ENCODE measurements around the gene OSBPL8. TPM values are rescaled to one million over a fixed set of nuclear protein-coding genes. Genes with fewer than 3 reads are reported as not detected.
"Not testable (repeated sequence)": the region's sequence is repeated elsewhere in the genome, so short reads cannot be mapped to it uniquely, and the experiment has no call there.

Gene OSBPL8
- total RNA-seq, 2 experiments from 2014 or later, result 25.0 to 61.3 TPM

- DNase-seq (ENCODE audit: low spot score), result no peak
- H3K4me2 ChIP-seq (ENCODE audit: low read length), result no peak overlapping the region
- no peak overlapping the region for H3K27ac ChIP-seq (ENCODE audit: low read depth, low read length, poor library complexity, severe bottlenecking)
- H4K20me1 ChIP-seq (ENCODE audit: insufficient read depth, low read length), result no peaks in the 10 kb centered on the region
- TF ChIP-seq EZH2phosphoT487 (IDR thresholded peaks at IDR 0.05; ENCODE audit: borderline replicate concordance, low read depth, low read length) (no peak), CTCF (conservative IDR thresholded peaks at IDR 0.05; ENCODE audit: low read length) (no peak)
- no peaks in the 10 kb centered on the region for H3K36me3 ChIP-seq (ENCODE audit: insufficient read depth, low read length)
- no peak overlapping the region for H3K4me3 ChIP-seq (ENCODE audit: low read depth, low read length, poor library complexity, severe bottlenecking)
- BruUV-seq (replicated peaks), result no TSS peak
- H3K9me3 ChIP-seq (ENCODE audit: low read length), result no peaks in the 10 kb centered on the region
- intact Hi-C loops (cut with micrococcal nuclease; ENCODE audit: unreplicated experiment), result no loop called here
- ChIA-PET POLR2A (interaction anchor here (0.6 kb wide), 1 partner anchor 204 kb away, joined by 3 read pairs; no protein-coding TSS in a partner anchor), CTCF (ENCODE audit: unreplicated experiment) (no interaction called here)
- no peaks in the 10 kb centered on the region for H3K4me1 ChIP-seq (ENCODE audit: insufficient read depth, low read length, poor library complexity, severe bottlenecking)
- H3K9me2 ChIP-seq (ENCODE audit: insufficient read depth, low read length), result no peaks in the 10 kb centered on the region; the same call in 1 of the 2 replicates
- no peak overlapping the region for H2AFZ ChIP-seq (ENCODE audit: low read length)
- no peaks in the 10 kb centered on the region for H3K79me2 ChIP-seq (ENCODE audit: insufficient read depth, low read depth, low read length)
These were observed 230.4 kb downstream of the OSBPL8 start for GRCh38 chr12:76329159-76329558.

- H3K9me2 ChIP-seq (ENCODE audit: insufficient read depth, low read length); CTCF ChIA-PET (ENCODE audit: unreplicated experiment); BruUV-seq (replicated peaks); H3K4me3 ChIP-seq (ENCODE audit: low read depth, low read length, poor library complexity, severe bottlenecking); POLR2A ChIA-PET; H3K36me3 ChIP-seq (ENCODE audit: insufficient read depth, low read length); H3K27ac ChIP-seq (ENCODE audit: low read depth, low read length, poor library complexity, severe bottlenecking); H4K20me1 ChIP-seq (ENCODE audit: insufficient read depth, low read length); H3K9me3 ChIP-seq (ENCODE audit: low read length); H3K4me1 ChIP-seq (ENCODE audit: insufficient read depth, low read length, poor library complexity, severe bottlenecking); intact Hi-C loops (cut with micrococcal nuclease; ENCODE audit: unreplicated experiment); H3K79me2 ChIP-seq (ENCODE audit: insufficient read depth, low read depth, low read length); H3K4me2 ChIP-seq (ENCODE audit: low read length); DNase-seq (ENCODE audit: low spot score); H2AFZ ChIP-seq (ENCODE audit: low read length): not testable (repeated sequence)
These were observed 239.8 kb downstream of the OSBPL8 start for GRCh38 chr12:76319595-76320319.

- ChIA-PET POLR2A (interaction anchor here (0.6 kb wide), 2 partner anchors 203 to 208 kb away, joined by 3 to 5 read pairs; no protein-coding TSS in a partner anchor), CTCF (ENCODE audit: unreplicated experiment) (no interaction called here)
- Histone ChIP-seq H3K9me2 (ENCODE audit: insufficient read depth, low read length) (no peaks in the 10 kb centered on the region), H3K4me1 (ENCODE audit: insufficient read depth, low read length, poor library complexity, severe bottlenecking) (no peaks in the 10 kb centered on the region), H3K9me3 (ENCODE audit: low read length) (no peaks in the 10 kb centered on the region), H4K20me1 (ENCODE audit: insufficient read depth, low read length) (no peaks in the 10 kb centered on the region), H3K79me2 (ENCODE audit: insufficient read depth, low read depth, low read length) (no peaks in the 10 kb centered on the region), H2AFZ (ENCODE audit: low read length) (no peak overlapping the region), H3K27ac (ENCODE audit: low read depth, low read length, poor library complexity, severe bottlenecking) (no peak overlapping the region), H3K4me3 (ENCODE audit: low read depth, low read length, poor library complexity, severe bottlenecking) (no peak overlapping the region), H3K4me2 (ENCODE audit: low read length) (no peak overlapping the region), H3K36me3 (ENCODE audit: insufficient read depth, low read length) (no peaks in the 10 kb centered on the region)
- no TSS peak for BruUV-seq (replicated peaks)
- no peak for DNase-seq (ENCODE audit: low spot score)
- intact Hi-C loops (cut with micrococcal nuclease; ENCODE audit: unreplicated experiment), result no loop called here
- TF ChIP-seq EZH2phosphoT487 (IDR thresholded peaks at IDR 0.05; ENCODE audit: borderline replicate concordance, low read depth, low read length) (no peak), CTCF (conservative IDR thresholded peaks at IDR 0.05; ENCODE audit: low read length) (no peak)
These were observed 240.6 kb downstream of the OSBPL8 start for GRCh38 chr12:76318773-76319594.
